HG02588 (cell line): ENCODE measurements around the gene TMCO6.
A peak's percentile ranks its signal among the peaks of the same experiment; 100 is the strongest.
"Not testable (repeated sequence)": the region's sequence is repeated elsewhere in the genome, so short reads cannot be mapped to it uniquely, and the experiment has no call there.

ENCODE experiments used
- ATAC-seq: cut with Tn5 transposase; IDR thresholded peaks from one replicate; pipeline ENCODE4 v1.9.1; 2021; ENCODE audit warnings: mild to moderate bottlenecking, moderate library complexity; ENCODE audit not compliant: unreplicated experiment

TMCO6 gene

DNA sequence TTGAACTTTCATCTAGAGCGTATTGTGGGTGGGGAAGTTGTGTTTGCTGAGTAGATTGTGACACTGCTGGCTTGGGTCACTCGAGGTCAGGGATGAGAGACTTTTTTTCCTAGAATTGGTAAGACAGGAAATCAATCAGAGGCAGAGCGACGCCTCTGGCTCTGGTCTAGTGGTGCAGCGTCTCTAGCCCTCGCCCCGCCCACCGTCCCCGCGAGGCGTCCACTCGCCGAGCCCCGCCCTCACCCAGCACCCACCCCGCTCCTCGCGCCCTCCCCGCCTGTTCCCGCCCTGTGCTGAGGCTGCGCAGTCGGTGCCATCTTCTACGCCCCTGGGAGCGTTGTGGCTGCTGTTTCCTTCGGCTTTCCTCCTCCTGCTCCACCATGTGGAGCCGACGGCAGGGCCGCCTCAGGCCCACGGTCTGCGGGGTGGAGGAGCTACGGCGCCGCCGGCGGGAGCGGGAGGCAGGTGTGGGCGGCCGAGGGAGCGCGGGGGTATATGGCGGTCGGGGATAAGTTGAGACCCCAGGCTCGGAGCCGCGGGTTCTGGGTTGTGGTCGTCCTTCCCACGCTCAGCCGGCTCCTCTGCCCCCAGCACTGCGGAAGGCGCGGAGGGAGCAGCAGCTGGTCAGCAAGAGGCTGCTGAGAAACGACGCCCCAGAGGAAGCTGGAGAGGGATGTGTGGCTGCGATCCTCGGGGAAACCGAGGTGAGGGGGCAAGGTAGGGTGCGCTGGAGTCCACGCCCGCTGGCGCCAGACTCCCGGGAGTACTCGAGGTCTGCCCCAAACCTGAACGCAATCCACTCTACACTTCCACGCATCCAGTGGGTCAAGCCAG lies at the start of gene TMCO6:
TMCO6 (plus strand) TSS at position 304 of the 834 bp plus-strand sequence; CDS start at position 381, 77 bp downstream.
- ATAC-seq: peak; percentile 95

DNA sequence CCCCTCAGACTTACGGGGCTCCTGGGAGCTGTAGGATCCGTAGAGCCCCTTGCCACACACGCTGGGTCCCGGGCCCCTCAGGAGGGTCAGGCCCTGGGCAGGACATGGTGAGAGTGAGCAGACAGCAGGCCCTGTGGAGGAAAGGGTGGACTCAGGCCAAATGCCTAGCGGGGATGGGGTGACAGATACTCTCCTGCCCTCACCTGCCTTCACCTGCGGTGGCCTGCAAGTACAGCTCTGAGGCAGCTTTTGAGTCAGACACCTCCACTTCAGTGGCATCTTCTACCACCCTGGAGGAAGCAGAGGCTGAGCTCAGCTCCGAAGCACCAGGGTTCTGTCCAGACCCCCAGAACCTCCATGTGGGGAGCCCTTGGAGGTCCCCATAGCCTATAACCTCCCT lies 48.4 kb upstream of the TMCO6 start:
- no peak for ATAC-seq

DNA sequence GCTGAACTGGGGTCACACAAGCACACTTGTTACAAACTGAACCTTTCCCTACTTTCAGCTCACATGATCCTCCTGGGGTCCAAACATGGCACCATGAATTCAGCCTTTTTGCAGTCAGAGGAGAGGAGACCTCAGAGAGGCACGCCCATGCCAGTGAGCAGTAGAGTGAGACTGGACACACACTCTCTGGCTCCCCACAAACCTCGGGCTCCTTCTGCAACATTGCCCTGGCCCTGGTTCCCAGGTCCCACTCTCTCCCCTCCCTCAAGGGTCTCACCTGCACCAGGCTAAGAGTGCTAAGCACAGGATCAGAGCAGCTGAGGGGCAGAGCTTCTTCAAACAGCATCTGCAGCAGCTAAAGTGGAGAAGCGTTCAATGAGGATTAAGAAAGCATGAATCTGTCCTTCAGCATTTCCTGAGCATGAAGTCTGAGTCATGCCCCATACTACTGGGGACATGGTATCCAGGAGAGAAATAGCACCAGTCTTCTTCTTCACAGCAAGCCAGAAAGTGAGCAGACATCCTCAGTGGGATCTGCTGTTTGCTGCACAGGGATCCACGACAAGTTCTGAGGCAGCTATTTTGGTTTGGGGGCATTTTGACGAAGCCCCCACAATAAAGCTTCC lies 47.4 kb upstream of the TMCO6 start:
- ATAC-seq: no peak

DNA sequence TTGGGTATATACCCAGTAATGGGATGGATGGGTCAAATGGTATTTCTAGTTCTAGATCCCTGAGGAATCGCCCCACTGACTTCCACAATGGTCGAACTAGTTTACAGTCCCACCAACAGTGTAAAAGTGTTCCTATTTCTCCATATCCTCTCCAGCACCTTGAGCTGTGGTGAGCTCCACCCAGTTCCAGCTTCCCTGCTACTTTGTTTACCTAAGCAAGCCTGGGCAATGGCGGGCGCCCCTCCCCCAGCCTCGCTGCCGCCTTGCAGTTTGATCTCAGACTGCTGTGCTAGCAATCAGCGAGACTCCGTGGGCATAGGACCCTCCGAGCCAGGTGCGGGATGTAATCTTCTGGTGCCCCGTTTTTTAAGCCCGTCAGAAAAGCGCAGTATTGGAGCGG lies 46.2 kb upstream of the TMCO6 start:
- ATAC-seq: not testable (repeated sequence)

DNA sequence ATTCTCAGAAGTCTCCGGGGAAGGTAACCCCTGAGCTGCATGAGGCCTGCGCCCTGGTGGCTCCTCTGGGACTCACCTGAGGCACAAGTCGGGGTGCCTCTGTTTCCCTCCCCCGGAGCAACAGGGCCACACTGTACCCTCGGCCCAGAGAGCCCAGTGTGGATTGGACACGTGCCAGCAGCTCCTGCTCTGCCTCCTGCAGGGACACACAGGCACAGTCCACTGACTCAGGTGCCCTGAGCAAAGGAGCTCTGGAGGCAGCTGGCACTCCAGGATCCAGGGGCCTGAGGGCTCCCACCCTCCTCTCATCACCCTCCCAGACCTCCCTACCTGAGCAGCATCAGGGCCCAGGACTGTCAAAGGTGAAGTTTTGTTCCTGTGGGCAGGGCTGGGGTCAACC lies 45.1 kb upstream of the TMCO6 start:
- no peak for ATAC-seq

DNA sequence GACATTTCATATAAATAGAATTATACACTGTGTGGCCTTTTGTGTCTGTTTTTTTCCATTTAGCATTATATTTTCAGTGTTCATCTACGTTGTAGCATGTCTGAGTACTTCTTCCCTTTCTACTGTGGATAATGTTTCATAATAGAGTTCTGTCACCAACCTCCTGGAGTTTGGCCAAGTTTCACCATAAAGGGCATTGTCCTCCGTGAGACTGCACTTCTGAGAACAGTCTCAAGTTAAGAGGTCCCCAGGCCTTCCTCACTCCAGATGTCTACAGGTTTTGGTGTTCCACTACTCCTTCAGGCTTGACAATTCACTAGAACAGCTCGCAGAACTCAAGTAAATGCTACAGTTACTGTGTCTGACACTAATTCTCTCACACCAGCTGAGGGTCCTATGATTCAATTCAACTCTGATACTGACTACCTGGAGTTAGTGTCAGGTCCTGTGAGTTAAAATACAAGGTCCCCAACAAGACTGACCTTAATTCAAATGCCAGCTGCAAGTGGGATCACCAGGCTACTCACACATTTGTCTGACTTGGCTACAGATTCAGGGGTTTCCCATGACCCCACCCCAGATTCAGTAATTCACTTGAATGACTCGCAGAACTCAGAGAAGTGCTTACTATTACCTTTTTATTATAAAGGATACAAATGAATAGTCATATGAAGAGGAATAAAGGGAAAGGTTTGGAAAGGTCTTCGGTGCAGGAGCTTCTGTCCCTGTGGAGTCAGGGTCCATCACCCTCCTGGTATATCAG lies 43.5 kb upstream of the TMCO6 start:
- no peak for ATAC-seq

DNA sequence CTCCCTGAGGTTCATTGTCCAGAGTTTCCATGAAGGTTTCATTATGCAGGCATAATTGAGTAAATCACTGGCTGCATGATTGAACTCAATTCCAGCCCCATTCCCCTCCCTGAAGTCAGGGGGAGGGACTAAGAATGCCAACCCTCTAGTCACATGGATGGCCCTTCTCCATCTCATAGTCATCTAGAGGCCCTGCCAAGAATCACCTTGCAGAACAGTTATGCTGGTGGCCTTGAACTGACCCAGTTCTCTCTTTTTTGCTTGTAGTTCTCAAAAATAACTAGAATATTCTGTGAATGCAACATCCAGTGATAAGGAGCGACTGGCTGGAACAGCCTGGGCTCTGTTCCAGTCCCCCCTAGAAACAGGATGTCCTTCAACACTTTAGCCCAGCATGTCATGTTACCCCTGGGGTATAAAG lies 42.9 kb upstream of the TMCO6 start:
- no peak for ATAC-seq

DNA sequence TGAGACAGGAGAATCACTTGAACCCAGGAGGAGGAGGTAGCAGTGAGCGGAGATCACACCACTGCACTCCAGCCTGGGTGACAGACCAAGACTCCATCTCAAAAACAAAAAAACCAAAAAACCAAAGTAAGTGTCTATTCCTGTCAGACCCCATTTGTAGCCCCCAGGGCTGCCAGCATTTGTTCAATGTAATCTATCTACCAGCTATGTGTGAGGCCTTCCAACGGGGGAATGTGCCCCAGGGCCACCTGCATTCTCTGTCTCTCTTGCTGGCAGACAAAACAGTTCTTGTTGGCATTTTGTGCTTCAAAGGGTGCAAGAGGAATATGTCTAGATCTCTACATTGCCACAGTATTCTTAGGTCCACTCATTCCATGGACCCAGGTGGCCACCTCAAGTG lies 40.4 kb upstream of the TMCO6 start:
- no peak for ATAC-seq

DNA sequence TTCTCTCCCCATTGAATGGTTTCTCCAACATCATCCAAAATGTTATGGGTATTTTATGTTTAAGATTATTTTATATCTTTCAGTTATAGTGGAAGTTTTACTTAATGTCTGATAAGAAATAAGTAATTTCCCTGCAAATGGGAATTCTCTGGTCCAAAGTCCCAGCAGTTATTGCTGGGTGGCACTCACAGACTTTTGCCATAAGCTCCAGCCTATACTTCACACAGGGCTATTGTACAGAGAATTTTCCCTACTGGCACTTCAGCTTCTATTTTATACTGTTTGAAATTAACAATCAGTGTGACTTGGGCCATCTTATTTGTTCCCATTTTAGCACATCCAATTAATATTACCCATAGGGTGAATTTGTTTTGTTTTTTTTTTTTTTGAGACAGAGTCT lies 39.2 kb upstream of the TMCO6 start:
- ATAC-seq: no peak

DNA sequence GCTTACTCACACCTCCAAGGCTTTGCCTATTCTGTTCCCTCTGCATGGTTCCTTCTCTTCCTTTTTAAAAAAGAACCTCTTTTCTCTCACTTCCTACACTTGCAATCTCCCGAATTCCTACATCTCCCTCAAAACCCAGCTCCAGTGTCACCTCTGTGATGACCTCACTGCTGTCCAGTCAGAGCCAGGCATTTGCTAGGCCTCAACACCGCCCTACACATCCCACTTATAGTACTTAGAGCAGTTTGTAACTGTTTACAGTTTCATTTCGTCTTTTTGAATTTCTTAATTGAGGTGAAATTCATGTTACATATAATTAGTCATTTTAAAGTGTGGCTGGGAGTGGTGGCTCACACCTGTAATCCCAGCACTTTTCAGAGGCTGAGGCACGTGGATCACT lies 37.1 kb upstream of the TMCO6 start:
- no peak for ATAC-seq

DNA sequence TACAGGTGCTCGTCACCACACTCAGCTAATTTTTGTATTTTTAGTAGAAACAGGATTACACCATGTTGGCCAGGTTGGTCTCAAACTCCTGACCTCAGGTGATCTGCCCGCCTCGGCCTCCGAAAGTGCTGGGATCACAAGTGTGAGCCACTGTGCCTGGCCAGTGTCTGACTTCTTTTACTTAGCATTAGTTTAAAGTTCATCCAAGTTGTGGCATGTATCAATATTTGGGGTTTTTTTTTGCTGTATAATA lies 35.9 kb upstream of the TMCO6 start:
- ATAC-seq: not testable (repeated sequence)

DNA sequence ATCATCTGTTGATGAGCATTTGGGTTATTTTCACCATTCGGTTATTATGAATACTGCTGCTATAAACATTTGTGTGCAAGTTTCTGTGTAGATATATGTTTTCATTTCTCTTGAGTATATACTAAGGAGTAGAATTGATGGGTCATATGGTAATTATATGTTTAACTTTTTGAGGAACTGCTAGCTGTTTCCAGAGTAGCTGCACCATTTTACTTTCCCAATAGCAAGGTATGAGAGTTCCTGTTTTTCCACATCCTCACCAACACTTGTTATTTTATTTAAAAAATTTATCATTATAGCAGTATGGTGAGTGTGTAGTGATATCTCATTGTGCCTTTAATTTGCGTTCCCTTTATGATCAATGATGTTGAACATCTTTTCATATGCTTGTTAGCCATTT lies 35.5 kb upstream of the TMCO6 start:
- ATAC-seq: no peak

DNA sequence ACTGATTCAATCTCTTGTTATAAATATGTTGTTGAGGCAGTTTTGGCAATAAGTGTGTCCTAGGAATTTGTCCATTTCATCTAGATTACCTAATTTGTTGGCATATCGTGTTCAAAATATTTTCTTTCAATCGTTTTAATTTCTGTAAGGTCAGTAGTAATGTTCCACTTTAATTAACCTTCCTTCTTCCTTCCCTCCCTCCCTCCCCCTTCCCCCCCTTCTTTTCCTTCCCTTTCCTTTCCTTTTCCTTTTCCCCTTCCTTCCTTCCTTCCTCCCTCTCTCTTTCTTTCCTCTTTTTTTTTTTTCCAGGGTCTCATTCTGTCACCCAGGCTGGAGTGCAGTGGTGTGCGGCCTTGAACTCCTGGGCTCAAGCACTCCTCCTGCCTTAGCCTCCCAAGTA lies 33.4 kb upstream of the TMCO6 start:
- no peak for ATAC-seq

DNA sequence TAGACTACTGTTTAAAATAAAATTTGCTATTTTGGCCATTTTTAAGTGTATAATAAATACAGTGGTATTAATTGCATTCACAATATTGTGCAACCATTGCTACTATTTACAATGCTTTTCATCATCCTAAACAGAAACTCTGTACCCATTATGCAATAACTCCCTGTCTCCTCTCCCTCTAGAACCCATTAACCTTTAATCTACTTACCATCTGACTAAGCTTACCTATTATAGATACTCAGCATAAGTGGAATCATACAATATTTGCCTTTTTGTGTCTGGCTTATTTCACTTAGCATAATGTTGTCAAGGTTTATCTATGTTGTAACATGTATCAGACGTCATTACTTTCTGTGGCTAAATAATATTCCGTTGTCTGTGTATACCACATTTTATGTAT lies 32.2 kb upstream of the TMCO6 start:
- ATAC-seq: no peak

DNA sequence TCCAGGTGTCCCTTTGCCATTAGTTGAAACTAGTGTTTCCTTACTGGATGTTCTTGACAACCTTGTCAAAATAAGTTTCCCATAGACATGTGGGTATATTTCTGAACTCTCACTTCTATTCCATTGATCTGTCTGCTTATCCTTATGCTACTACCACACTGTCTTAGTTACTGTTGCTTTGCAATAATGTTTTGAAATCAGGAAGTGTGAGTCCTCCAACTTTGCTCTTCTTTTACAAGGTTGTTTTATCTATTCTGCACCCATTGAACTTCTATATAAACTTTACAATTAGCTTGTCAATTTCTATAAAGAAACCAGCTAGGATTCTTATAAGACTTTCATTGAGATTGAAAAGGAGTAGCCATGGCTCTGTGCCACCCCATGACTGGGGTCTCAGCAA lies 30.5 kb upstream of the TMCO6 start:
- ATAC-seq: no peak

DNA sequence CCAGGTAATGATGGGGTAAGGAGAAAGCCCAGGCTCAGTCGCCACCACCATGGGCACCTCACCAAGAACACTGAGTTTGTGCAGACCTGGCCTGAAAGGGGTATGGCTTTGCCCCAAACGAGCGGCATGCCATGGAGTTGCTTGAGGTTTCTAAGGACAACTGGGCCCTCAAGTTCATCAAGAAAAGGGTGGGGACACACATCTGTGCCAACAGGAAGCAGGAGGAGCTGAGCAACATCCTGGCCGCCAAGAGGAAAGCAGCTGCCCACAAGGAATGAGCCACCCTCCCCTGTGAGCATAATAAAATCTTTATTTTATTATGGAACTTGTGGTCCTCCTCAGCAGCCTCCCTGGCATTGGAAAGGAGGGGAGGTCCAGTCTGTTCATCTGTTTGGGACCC lies 30.1 kb upstream of the TMCO6 start:
- no peak for ATAC-seq

DNA sequence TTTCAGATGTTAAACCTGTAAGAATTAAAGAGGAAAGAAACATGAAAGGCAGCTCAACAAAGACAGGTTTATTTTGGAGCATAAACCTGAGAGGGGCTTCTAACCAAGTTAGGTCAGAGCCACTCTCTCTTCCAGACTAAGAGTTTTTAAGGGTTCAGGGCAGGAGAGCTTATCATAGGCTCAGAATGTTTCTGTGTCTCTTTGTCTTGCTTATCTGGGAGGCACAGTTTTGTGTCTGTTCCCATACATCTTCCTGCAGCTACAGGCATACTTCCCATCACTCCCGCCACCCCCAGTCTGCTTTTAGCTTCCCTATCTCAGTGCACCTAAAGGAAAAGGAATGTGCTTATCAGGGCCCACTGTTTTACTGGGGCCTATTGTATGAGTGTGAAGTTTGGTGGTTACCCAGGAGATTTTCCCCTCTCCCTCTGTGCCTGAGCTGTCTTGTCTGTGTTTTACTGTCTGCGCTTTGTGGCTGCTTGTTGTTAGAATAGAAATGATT lies 28.2 kb upstream of the TMCO6 start:
- no peak for ATAC-seq

DNA sequence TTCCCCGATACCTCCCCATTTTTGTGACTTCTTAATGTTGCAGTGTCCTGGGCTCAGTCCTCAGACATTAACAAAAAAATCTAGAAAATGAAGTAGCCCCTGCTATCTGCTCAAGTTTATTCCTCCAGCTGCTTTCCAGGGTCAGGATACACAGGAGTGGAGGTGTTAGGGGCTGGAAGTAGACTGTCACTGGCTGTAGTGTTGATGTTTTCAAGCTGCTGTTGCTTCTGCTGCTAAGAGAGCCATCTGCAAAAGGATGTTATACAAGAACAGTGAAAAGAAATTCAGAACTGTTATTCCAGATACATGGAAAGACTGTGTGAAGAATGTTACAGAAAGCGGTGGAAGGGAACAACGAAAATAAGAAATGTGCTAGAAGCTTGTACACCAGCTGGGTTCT lies 16.9 kb upstream of the TMCO6 start:
- no peak for ATAC-seq

DNA sequence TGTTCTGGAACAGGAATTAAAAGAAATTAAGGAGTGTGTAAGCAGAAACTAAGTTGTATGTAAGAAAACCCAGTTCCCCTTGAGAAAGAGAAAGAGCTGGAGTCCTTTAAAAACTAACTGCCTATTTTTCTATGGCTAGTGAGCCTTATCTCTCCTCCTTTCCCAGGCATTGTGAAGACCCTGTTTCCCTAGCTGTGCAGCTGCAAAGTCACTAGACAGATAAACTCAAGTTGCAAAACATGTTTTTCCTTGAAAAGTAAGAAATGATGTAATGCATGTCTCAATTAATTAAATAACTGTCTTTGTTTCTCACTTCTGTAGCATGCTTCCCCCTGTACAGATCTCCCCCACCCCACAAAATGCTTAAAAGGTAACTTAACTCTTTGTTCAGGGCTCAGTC lies 16.2 kb upstream of the TMCO6 start:
- not testable (repeated sequence) for ATAC-seq

DNA sequence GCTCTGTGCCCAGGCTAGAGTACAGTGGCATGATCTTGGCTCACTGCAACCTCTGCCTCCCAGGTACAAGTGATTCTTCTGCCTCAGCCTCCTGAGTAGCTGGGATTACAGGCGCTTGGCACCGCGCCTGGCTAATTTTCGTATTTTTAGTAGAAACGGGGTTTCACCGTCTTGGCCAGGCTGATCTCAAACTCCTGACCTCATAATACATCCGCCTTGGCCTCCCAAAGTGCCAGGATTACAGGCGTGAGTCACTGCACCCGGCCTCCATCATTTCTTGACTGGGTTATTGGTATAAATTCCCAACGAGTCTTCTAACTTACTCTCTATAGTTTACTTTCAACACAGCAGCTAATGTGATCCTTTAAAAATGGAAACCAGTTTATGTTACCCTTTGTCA lies 14.4 kb upstream of the TMCO6 start:
- ATAC-seq: not testable (repeated sequence)

DNA sequence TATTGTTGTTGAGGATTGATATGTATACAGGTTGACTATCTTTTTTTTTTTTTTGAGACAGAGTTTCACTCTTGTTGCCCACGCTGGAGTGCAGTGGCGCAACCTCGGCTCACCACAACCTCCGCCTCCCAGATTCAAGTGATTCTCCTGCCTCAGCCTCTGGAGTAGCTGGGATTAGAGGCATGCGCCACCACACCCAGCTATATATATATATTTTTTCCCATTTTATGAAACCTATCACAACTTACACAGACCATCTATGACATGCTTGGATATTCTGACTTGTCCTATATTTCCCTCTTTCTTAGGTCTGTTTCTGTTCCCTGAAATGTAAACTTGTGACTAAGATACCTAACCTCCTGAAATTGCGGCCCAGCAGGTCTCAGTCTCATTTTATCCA lies 11.3 kb upstream of the TMCO6 start:
- no peak for ATAC-seq

DNA sequence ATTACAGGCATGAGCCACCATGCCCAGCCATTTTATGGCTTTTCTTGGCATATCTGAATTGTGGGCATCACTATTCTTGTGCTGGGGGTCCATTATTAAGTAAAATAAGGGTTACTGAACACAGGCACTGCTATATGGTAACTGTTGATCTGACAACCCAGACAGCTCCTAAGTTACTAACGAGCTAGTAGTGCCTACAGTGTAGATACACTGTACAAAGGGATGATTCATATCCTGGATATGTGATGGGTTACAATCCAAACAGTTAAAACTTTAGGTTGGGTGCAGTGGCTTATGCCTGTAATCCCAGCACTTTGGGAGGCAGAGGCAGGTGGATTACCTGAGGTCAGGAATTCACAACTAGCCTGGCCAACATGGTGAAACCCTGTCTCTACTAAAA lies 10.5 kb upstream of the TMCO6 start:
- ATAC-seq: no peak
